Measurements from ENCODE around the gene ARMS2.

DNA sequence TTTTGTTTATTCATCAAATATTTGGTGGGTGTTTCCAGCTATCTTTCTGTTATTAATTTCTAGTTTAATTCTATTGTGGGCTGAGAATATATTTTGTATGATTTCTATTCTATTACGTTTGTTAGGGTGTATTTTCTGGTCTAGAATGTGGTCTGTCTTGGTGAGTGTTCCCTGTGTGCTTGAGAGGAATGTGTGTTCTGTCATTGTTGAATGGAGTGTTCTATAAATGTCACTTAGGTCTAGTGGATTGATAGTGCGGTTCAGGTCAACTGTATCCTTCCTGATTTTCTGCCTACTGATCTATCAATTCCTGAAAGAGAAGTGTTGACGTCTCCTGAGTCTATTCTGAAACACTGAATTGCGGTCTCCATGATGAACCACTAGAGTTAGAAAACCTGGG is 15.4 kb downstream of the ARMS2 start:
- TF ChIP-seq, protein P1, sequence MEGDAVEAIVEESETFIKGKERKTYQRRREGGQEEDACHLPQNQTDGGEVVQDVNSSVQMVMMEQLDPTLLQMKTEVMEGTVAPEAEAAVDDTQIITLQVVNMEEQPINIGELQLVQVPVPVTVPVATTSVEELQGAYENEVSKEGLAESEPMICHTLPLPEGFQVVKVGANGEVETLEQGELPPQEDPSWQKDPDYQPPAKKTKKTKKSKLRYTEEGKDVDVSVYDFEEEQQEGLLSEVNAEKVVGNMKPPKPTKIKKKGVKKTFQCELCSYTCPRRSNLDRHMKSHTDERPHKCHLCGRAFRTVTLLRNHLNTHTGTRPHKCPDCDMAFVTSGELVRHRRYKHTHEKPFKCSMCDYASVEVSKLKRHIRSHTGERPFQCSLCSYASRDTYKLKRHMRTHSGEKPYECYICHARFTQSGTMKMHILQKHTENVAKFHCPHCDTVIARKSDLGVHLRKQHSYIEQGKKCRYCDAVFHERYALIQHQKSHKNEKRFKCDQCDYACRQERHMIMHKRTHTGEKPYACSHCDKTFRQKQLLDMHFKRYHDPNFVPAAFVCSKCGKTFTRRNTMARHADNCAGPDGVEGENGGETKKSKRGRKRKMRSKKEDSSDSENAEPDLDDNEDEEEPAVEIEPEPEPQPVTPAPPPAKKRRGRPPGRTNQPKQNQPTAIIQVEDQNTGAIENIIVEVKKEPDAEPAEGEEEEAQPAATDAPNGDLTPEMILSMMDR (IDR thresholded peaks at IDR 0.05): no peak
- TF ChIP-seq POLR2AphosphoS5 (IDR thresholded peaks at IDR 0.05; ENCODE audit: insufficient read depth in 1 of 2, low read depth in 1 of 2): no peak

Measured in vagina (tissue), 2 donors.